HG02840 (cell line): ENCODE data around the gene CYP11A1.

Source experiments
- ATAC-seq: cut with Tn5 transposase; IDR thresholded peaks from one replicate; pipeline ENCODE4 v1.9.1; 2021; ENCODE audit warnings: mild to moderate bottlenecking, moderate library complexity, moderate number of reproducible peaks; ENCODE audit not compliant: unreplicated experiment, low FRiP score

The CYP11A1 gene

DNA sequence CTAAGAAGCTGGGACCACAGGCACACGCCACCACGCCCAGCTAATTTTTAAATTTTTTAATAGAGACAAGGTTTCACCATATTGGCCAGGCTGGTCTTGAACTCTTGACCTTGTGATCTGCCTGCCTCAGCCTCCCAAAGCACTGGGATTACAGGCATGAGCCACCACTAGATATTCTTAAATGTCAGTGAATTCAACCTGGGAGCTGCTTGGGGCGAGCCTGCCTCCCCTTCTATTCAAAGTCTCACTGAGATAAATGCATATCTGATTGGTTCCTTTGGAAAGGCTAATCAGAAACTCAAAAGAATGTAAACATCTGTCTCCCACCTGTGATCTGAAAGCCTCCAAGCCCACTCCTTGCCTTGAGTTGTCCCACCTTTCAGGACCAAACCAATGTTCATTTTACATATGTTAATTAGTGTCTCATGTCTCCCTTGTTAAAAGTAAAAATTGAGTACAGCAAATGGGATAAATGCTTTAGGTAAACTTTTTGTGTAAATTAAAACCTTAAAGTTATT is 15.0 kb downstream of the CYP11A1 start:
- no peak for ATAC-seq

DNA sequence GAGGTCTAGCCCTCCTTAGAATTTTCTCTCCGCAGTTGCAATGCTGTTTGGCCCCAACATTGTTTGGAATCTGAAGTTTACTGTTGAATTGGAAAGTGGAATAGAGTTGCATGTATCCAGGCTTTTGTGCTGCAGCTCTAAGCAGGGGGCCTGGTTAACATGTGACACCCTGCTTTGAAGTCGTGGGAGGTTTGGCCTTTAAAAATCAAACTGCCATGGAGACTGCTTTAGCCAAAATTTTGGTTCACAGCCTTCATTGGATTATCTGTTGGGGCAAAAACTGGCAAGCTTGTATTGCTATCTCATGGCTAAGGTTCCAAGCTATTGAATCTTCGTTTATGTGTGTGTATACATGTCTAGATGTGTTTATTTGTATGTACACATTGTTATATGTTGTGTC is 15.8 kb downstream of the CYP11A1 start:
- no peak for ATAC-seq

DNA sequence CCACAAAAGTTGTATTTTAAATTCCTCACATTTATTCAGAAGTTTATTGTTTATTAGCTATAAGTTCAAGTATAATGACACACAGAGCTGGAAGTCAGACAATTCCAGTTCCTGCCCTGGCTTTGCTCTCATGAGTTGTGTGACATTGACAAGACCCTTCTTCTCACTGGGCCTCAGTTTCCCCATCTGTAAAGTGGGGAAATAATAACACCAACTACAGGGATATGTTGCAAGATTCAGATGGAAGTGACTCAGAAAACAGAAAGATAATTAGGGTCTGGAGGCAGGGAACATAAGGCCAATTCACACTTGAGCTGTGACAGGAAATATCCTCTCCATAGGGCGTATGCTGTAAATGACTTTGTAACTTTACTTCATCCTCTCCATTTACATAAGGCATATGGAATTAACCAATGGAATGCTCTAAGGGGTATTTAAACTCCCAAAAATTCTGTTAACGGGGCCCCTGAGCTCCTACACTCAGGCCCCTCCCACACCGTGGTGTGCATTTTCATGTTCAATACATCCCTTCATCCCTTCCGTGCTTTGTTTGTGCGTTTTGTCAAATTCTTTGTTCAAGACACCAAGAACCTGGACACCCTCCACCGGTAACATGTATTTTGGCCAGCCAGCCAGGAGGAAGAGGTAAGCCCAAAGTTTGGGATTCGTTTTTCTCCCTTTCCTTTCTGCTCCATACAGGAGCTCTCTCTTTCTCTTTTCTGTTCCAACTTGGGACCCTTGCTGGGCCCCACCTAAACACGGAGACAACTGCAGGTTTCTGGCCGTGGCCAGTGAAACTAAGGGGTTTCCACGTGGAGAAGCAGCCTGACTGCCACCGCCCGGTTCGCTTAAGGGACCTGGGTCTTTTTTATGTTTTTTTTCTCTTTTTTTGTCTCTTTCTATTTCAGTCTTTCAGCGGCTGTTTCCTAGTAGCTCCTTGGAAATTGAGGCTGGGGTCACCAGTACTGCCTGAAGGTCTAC is 16.9 kb downstream of the CYP11A1 start:
- ATAC-seq = no peak

DNA sequence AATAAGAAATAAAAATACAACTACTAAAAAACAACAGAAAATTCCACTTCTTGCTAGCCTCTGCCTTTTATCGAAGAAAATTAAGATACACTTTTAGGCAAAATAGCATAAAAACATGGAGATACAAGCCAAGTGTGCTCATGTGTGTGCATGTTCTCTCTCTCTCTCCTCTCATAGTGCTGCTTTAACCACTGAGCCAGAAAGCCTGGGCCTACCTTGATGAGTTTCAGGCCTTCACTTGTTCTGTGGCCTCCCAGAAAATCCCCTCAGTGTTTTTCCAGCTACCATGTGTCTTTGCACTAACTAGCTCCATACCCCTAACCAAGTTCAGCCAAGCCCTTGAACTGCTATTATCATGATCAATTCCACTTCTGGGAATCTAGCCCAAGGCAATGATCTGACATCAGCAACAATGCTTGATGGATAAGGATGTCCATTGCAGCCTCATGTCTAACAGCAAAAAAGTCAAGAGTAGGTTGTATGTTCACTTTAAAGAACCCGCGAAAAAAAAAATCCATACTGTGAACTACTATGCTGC is 18.1 kb downstream of the CYP11A1 start:
- ATAC-seq = no peak

DNA sequence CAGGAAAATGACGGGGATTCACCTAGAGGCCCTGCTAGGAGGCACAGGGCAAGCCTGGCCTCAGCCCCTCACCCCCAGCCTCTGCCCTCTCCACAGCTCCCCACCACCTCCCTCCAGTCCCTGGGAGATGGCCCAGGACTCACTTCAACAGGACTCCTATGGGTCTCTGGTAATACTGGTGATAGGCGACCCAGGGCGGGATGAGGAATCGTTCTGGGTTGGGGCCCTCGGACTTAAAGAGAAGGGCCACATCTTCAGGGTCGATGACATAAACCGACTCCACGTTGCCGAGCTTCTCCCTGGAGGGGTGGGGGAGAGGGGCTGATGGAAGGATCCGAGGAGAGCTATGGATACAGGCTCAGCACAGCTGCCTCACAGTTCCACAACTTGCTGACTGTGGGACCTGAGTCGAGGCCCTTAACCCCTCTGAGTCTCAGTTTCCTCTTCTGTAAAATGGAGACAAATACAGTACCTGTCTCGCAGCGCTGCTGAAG is 19.6 kb downstream of the CYP11A1 start:
- no peak for ATAC-seq

DNA sequence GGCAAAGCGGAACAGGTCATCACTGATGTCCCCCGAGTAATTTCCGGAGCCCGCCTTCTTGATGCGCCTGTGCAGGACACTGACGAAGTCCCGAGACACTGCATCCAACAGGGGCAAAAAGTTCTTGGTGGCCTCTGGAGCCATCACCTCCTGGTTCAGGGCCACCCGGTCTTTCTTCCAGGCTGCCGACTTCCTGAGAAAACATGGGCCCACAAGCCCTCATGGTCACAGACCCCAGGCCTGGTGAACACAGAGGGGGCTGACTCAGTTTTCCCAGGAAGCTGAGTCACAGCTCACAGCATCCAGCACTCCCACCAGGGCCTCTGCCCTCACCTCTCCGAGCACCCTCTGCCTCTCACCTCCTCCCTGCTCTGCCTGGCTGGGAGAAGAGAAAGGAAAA is 22.4 kb downstream of the CYP11A1 start:
- no peak for ATAC-seq

DNA sequence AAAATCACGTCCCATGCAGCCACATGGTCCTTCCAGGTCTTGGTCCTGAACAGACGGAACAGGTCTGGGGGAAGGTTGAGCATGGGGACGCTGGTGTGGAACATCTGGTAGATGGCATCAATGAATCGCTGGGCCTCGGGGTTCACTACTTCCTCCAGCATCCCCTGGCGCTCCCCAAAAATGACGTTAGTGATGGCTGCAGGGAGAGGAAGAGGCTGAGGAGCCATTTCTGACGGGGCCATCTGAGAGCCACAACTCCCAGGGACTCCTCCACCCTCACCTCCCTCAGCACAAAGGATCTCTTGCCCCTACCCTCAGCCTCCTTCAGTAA is 23.7 kb downstream of the CYP11A1 start:
- ATAC-seq = no peak

DNA sequence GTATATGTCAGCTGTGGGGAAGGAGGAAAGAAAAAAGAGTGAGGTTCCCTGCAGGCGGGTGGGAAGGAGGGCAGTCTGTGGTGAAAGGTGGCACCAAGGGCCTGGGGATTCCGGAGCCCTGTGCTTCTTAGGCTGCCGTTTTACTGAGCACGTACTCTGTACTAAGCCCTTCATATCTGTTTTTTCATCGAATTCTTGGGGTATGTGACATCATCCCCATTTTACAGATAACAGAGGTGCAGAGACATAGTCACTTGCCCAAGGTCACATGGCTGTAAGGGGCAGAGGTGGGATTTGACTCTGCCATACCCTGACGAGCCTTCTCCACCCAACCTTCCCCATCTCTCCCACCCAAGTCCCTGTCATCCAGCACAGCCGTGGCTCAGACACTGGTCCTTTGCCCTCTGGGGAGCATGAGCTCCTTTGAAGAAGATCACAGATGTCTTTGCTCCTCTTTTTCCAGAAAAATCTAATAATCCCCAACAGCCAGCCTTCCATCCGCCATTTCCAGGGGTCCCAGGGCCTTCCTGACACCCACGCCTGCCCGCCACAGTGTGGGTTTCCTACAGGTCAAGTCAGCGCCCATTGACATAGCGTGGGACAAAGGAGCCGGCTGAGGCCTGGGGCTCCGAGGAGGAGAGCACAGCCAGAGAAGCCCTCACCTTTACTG is 24.2 kb downstream of the CYP11A1 start:
- ATAC-seq = no peak

DNA sequence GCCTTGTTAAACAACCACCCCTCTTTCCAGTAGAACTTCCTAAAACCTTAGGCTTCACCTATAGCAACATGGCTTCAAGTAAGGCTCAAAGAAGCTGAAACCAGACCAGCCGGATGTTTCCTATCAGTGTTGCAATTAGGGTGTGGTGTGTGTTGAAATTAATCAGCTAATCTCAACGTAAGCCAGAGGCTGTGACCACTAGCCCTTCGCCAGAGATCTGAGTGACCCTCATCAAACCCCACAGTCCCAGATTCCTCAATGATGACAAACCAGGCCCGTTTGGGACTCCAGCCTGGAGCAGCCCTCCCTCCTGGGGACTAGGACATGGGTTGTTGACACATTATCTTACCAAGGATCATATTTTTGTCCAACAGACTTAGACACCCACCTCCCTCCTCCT is 27.3 kb downstream of the CYP11A1 start:
- no peak for ATAC-seq

DNA sequence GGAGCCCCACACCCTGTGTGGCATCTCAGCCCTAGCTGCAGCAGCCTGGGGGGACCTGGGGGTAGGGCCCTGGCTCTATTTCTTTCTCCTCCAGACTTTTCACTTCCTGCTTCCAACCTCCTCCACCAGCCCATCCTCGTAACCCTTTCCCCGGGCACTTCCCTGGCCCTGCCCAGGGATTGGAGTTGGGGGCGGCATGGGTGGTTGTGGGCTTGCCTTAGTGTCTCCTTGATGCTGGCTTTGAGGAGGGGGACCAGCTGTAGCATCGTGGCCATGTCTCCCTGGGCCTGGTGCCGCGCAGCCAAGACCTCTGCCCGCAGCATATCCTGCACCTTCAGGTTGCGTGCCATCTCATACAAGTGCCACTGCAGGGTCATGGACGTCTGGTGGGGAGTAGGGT is 28.1 kb downstream of the CYP11A1 start:
- no peak for ATAC-seq

DNA sequence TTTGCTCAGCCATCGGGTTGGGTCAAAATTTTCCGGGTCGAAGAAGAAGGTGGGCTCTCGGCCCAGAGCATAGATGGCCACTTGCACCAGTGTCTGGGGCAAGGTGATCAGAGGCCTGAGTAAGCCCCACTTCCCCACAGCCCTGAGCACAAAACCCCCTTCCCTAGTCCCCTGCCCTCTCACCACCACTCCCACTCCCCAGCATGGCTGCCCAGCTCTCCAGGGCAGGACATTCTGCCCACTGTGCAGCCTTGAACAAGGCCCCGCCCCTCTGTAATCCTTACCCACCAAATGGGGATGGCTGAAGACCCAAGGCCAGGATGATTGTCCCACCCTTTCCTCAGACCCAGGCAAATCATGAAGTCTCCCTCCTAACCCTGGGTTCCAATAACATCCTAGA is 28.8 kb downstream of the CYP11A1 start:
- ATAC-seq = no peak

DNA sequence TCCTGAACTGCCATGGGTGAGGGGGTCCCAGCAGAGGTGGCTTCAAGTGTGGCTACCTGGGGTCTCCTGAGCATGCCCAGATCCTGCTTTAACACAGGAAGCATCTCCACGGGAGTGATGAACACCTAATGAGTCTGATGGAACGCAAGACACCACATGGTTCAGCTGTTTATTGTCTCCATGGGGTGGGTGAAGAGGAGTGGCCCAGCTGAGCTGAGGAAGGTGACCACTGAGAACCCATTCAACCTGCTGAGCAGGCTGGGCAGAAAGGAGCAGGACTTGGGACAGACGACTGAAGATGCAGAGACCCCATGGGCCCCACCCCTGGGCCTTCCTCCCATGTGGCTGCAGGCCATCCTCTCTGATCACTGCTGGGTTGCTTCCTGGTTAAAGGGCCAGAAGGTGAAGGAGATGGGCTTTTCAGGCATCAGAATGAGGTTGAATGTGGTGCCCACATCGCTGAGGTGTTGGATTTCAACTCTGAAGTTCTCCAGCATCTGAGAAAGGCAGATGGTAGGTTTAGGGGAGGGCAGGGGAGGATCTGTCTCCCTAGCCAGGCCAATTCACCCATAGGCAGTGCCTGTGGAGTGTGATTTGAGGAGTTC is 29.7 kb downstream of the CYP11A1 start:
- ATAC-seq = no peak

DNA sequence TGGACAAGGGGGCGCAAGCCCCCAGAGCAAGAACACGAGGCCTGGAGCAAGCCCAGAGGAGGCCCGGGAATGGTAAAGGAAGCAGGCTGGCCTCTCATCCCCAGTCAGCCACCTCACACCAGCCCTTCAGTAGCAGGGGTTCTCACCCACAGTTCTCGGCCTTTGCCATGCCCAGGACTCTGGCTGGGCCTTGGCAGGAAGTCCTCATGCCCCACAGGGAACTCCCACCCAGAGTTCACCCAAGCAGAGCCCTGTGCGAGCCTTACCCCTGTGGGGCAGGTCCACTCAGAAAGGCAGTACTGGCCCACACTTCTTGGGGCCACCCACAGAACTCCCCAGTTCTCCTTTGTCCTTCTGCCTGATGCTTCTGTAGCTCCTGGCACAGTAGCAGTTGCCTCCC is 30.3 kb downstream of the CYP11A1 start:
- ATAC-seq = no peak

DNA sequence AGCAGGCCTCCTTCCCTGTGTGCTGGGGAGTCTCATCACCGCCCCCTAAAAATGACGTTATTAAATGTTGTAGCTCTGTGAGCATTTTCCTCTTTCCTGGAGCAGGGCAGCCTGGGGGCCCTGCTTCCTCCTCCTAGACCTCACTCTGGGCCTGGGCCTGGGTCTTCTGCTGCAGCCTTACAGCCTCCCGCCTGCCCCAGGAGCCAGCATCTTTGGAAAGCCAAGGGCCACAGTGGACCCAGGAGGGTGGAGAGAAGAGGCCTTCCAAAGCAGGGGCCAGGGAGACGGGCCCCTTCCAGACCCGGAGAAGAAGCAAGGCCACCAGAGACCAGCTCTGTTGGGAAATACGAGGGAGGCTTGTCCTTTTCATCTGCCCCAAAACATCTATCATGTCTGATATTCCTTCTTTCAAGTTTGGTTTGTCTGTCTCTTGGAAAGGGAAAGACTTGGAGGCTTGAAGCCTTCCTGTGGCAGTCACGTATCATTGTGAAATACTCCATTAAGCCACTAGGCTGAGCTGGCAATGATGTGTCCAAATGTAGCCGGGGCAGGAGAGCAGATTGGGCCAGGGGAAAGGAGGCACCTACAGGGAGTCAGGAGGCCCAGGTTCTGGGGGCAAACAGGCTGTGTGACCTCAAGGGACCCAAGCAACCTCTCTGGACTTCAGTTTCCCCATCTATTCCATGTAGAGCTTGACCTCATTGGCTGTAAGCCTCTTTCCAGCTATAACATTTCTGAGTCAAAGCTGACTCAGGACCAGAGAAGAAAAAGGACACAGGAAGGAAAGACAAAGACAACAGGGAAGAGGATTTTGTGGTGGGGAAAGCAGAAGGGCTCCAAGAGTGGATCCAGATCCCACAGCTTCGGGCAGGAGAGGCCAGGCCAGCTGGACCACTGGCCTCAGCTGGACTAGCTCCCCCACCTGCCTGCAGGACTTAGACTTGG is 31.1 kb downstream of the CYP11A1 start:
- ATAC-seq = no peak

DNA sequence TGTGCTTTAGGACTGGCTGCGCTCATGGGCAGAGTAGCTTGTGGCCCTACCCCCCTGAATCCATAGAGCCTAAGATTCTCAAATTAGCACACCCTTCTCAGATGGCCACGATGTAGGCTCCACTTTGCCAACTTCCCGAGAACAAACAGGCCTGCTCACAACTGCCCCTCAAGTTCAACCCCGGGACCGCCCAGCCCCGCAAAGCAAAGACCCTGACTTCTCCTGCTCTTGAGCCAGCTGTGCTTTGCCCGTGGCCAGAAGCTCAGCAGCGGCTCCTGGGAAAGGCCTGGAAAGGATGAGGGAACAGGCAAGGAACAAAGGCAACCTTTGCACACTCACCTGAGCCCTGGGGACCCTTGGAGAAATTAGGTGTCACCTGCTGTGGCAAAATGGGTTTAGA is 32.0 kb downstream of the CYP11A1 start:
- ATAC-seq = no peak

DNA sequence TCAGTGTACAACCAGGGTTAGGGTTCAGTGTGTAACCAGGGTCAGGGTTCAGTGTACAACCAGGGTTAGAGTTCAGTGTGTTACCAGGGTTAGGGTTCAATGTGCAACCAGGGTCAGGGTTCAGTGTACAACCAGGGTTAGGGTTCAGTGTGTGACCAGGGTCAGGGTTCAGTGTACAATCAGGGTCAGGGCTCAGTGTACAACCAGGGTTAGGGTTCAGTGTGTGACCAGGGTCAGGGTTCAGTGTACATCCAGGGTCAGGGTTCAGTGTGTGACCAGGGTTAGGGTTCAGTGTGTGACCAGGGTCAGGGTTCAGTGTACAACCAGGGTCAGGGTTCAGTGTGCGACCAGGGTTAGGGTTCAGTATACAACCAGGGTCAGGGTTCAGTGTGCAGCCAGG is 33.3 kb downstream of the CYP11A1 start:
- no peak for ATAC-seq

DNA sequence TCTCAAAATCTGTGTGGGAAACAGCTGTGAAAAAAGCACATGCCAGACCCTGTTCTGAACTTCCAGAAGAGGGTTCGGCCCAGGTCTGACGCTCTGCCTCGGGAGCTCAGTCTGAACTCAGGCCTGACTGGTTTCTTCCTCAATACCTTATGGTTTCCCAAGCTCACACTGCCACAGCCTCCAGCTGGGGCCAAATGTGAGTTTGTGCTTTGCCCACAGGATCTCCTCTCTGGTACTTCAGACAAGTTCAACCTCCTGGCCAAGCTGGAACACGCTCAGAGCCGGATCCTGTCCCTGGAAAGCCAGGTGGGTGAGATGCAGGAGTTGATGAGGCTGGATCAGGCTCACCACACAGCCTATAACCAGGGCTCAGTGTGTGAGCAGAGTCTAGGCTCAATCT is 33.8 kb downstream of the CYP11A1 start:
- no peak for ATAC-seq

DNA sequence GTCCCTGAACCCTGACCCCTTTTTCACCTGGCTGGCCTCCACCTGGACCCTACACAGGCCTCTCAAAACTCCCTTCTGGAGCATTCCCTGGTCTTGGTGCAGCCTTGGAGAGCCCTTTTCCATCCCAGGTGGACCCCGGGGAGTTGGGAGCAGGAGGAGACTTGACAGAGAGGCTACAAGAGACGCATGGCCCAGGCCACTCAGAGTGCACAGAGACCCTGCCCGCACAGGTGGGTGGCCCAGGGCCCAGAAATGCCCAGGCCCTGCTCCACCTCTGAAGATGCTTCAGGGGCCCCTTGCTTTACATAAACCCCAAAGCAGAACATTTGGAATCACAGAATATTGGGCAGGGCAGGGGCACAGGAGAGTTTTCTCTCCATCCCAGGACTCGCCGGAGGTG is 34.4 kb downstream of the CYP11A1 start:
- no peak for ATAC-seq

DNA sequence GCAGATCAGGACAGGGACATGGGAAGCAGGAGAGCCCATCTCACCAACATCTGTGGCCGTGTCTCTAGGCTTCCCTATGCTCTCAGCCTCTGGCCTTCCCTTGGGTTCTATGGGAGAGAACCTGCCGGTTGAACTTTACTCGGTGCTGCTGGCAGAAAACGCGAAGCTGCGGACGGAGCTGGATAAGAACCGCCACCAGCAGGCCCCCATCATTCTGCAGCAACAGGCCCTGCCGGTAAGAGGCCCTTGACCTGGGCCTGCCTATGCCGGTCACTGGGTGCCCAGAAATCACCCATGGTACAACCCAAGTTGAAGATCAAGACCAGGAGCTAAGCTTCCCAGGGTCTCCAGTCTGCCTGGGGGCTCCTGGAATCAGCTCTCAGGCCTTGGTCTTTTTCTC is 34.8 kb downstream of the CYP11A1 start:
- ATAC-seq = no peak

DNA sequence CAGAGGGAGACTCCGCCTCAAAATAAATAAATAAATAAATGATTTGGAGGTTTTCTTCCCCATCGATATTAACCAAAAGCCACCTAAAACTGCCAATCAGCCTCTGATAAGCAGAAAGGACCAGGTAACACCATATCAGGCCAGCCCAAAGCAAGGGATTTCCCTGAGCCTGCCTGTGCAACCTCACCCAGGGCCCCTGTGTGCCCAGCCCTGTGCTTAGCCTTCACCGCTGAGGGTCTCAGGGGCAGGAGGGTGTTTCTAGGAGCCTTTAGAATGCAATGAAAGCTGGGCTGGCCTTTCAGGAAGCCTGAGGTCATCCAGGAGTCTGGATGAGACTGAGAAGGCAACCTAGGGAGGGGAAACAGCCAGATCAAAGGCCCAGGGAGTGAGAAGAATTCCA is 35.4 kb downstream of the CYP11A1 start:
- ATAC-seq = no peak
